Activated B cell treated with CpG ODN at 0.5 μM for 24 hours (primary cell): Measurements from ENCODE around the gene SLC35F4. TPM values are rescaled to one million over a fixed set of nuclear protein-coding genes. Genes with fewer than 3 reads are reported as not detected.

Source experiments
- ATAC-seq: fragments of 200-7000 bp; cut with Tn5 transposase; one replicate; pipeline ENCODE4 v1.10.0; 2021; ENCODE audit warnings: low read depth, mild to moderate bottlenecking, moderate library complexity
- CTCF ChIA-PET: fragments of 350-600 bp; sonication (Branson Sonifier 250); formaldehyde crosslinking; loops from one replicate; lab custom pipeline; 2021; ENCODE audit warnings: antibody characterized with exemption; lab: Charles Lee
- POLR2A ChIA-PET: fragments of 350-600 bp; sonication (Branson Sonifier 250); formaldehyde crosslinking; loops from one replicate; lab custom pipeline; 2021; ENCODE audit warnings: antibody characterized with exemption; lab: Charles Lee
- DNase-seq: peaks from one replicate; pipeline ENCODE4 v3.0.0; 2022
- H3K27ac Mint-ChIP-seq: one replicate; pipeline ENCODE4 v1.8.0; 2020; ENCODE audit warnings: mixed read lengths
- H3K27me3 Mint-ChIP-seq: one replicate; pipeline ENCODE4 v1.8.0; 2021; ENCODE audit warnings: mixed read lengths
- H3K36me3 Mint-ChIP-seq: one replicate; pipeline ENCODE4 v1.8.0; 2021; ENCODE audit warnings: low read depth, mixed read lengths
- H3K4me1 Mint-ChIP-seq: one replicate; pipeline ENCODE4 v1.8.0; 2021; ENCODE audit warnings: mixed read lengths
- H3K4me3 Mint-ChIP-seq: one replicate; pipeline ENCODE4 v1.8.0; 2020; ENCODE audit warnings: mild to moderate bottlenecking, mixed read lengths
- H3K9me3 Mint-ChIP-seq: one replicate; pipeline ENCODE4 v1.8.0; 2020; ENCODE audit warnings: mixed read lengths
- intact Hi-C: fragments of 100-400 bp; cut with micrococcal nuclease; formaldehyde crosslinking; loops from one replicate; pipeline ENCODE4 v1.15.1; 2024
- total RNA-seq: library from RNA; stranded (reverse); gene quantifications from 2 replicates; pipeline ENCODE4 v1.2.3, GENCODE V29; 2022
- TF ChIP-seq, protein P1 (sequence below): fragments of 200-600 bp; IDR thresholded peaks from one replicate; pipeline ENCODE4 v1.8.0; 2022; ENCODE audit warnings: antibody characterized with exemption, mild to moderate bottlenecking

Gene SLC35F4
- total RNA-seq, 1 donor from 2014 or later, result not detected

DNA sequence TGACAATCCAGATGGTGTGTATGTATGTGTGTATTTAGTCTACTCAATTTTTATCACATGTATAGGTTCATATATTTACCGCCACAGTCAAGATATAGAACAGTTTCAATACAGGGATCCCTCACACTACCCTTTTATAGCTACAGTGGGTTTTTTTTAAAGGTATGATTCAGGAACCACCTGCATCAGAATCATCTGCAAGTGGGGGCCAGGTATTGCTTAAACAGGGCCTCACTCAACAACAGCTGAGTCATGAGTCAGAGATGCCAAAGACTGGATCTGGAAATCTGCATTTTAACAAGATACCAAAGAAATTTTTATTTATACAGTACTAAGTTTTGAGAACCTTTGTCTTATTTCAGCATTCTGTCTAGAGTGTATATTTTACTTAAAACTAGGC is 117.6 kb downstream of the SLC35F4 start:
- Mint-ChIP-seq H3K9me3 (no peaks in the 10 kb centered on the region), H3K27me3 (no peaks in the 10 kb centered on the region), H3K36me3 (no peaks in the 10 kb centered on the region), H3K4me1 (no peaks in the 10 kb centered on the region), H3K4me3 (no peak overlapping the region), H3K27ac (no peak overlapping the region)
- DNase-seq (no peak), ATAC-seq (no peak)
- CTCF ChIA-PET, result no interaction called here
- TF ChIP-seq, protein P1, sequence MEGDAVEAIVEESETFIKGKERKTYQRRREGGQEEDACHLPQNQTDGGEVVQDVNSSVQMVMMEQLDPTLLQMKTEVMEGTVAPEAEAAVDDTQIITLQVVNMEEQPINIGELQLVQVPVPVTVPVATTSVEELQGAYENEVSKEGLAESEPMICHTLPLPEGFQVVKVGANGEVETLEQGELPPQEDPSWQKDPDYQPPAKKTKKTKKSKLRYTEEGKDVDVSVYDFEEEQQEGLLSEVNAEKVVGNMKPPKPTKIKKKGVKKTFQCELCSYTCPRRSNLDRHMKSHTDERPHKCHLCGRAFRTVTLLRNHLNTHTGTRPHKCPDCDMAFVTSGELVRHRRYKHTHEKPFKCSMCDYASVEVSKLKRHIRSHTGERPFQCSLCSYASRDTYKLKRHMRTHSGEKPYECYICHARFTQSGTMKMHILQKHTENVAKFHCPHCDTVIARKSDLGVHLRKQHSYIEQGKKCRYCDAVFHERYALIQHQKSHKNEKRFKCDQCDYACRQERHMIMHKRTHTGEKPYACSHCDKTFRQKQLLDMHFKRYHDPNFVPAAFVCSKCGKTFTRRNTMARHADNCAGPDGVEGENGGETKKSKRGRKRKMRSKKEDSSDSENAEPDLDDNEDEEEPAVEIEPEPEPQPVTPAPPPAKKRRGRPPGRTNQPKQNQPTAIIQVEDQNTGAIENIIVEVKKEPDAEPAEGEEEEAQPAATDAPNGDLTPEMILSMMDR, result no peak
- POLR2A ChIA-PET, result no interaction called here
- intact Hi-C loops, result no loop called here

DNA sequence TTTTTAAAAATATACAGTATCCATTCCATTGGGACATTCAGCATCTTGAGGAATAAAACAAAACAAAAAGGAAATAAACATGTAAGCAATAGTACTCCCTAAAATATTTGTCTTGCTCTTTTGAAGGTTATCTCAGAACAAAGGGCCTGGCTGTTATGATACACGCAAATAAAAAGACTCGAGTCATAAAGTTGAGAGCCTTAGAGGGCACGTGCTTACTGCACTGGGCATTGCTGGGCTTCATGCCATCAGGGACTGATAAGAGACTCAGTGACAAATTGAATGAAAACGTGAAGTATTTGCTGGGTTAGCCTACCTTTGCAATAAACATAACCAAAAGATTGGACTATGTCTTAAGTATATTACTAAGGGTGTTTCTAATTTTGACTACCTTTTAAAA is 118.9 kb downstream of the SLC35F4 start:
- CTCF ChIA-PET, result no interaction called here
- Mint-ChIP-seq H3K4me1 (no peaks in the 10 kb centered on the region), H3K4me3 (no peak overlapping the region), H3K27me3 (no peaks in the 10 kb centered on the region), H3K36me3 (no peaks in the 10 kb centered on the region), H3K9me3 (no peaks in the 10 kb centered on the region), H3K27ac (no peak overlapping the region)
- intact Hi-C loops, result no loop called here
- POLR2A ChIA-PET, result no interaction called here
- DNase-seq, result no peak
- TF ChIP-seq, protein P1, result no peak
- no peak for ATAC-seq

- ATAC-seq (no peak), DNase-seq (no peak)
- intact Hi-C loops, result no loop called here
- no peaks in the 10 kb centered on the region for H3K27me3 Mint-ChIP-seq
- H3K4me1 Mint-ChIP-seq, result no peaks in the 10 kb centered on the region
- CTCF ChIA-PET, result no interaction called here
- H3K9me3 Mint-ChIP-seq, result no peaks in the 10 kb centered on the region
- no peak overlapping the region for H3K4me3 Mint-ChIP-seq
- no peak overlapping the region for H3K27ac Mint-ChIP-seq
- TF ChIP-seq, protein P1, result no peak
- POLR2A ChIA-PET, result no interaction called here
- H3K36me3 Mint-ChIP-seq, result no peaks in the 10 kb centered on the region
Measured at GRCh38 chr14:57746563-57746962, 119.3 kb downstream of the SLC35F4 start.

DNA sequence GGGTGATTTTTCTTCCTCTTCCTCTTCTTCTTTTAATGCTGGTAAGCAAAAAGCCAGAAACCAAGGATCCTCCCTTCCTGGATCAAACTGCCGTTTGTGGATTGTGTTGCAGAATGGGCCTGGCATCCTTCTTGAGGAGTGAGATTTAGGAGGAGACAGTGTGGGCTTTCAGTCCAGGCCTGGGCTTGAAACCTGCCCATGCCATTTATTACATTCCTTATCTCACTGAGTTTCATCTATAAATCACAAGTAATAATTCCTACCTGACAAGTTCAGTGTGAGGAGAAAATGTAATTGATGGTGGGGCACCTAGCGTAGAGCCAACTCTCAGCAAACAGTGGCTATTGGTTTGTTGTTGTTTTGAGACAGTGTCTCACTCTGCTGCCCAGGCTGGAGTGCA is 126.4 kb downstream of the SLC35F4 start:
- Mint-ChIP-seq H3K27me3 (no peaks in the 10 kb centered on the region), H3K36me3 (no peaks in the 10 kb centered on the region), H3K4me3 (no peak overlapping the region), H3K27ac (no peak overlapping the region), H3K9me3 (no peaks in the 10 kb centered on the region), H3K4me1 (no peaks in the 10 kb centered on the region)
- ChIA-PET POLR2A (no interaction called here), CTCF (no interaction called here)
- ATAC-seq (no peak), DNase-seq (no peak)
- TF ChIP-seq, protein P1, result no peak
- intact Hi-C loops, result no loop called here

- no peak for ATAC-seq
- no peaks in the 10 kb centered on the region for H3K9me3 Mint-ChIP-seq
- DNase-seq, result no peak
- TF ChIP-seq, protein P1, result no peak
- ChIA-PET CTCF (no interaction called here), POLR2A (no interaction called here)
- H3K4me3 Mint-ChIP-seq, result no peak overlapping the region
- no peaks in the 10 kb centered on the region for H3K4me1 Mint-ChIP-seq
- H3K27me3 Mint-ChIP-seq, result peaks cover 2% of the 10 kb centered on the region
- intact Hi-C loops, result no loop called here
- no peaks in the 10 kb centered on the region for H3K36me3 Mint-ChIP-seq
- no peak overlapping the region for H3K27ac Mint-ChIP-seq
Measured at GRCh38 chr14:57737598-57737997, 128.3 kb downstream of the SLC35F4 start.
